SK-N-MC (cell line): ENCODE data around the gene PSMD10.

Experiments
- DNase-seq: peaks from one replicate; pipeline ENCODE4 v3.0.0-alpha.2; 2011; ENCODE audit warnings: low read depth, low spot score
- H3K27ac ChIP-seq: fragments of 200-600 bp; sonication (generic); 2 replicates; pipeline ENCODE4 v1.5.1; 2016; ENCODE audit warnings: mixed run types
- H3K36me3 ChIP-seq: fragments of 200-600 bp; sonication (generic); 2 replicates; pipeline ENCODE4 v1.6.1; 2017; ENCODE audit warnings: antibody characterized with exemption, low read length, mixed read lengths; ENCODE audit not compliant: insufficient read depth
- H3K4me3 ChIP-seq: fragments of 200-600 bp; sonication (generic); 2 replicates; pipeline ENCODE4 v1.5.1; 2016
- H3K9ac ChIP-seq: fragments of 200-600 bp; sonication (generic); 2 replicates; pipeline ENCODE4 v1.8.0; 2017; ENCODE audit warnings: mixed run types, mixed read lengths; ENCODE audit not compliant: insufficient read length
- H3K9me3 ChIP-seq: fragments of 200-600 bp; sonication (generic); 2 replicates; pipeline ENCODE4 v1.6.1; 2017; ENCODE audit warnings: low read depth, mild to moderate bottlenecking, antibody characterized with exemption, low read length, moderate library complexity, mixed read lengths
- EZH2 ChIP-seq: fragments of 200-600 bp; sonication (generic); IDR thresholded peaks from one replicate; pipeline ENCODE4 v1.6.1; 2017; ENCODE audit warnings: antibody characterized with exemption
- FOXP2 ChIP-seq: optimal IDR thresholded peaks from 2 replicates; pipeline ENCODE3; 2011; ENCODE audit warnings: mild to moderate bottlenecking, moderate library complexity; ENCODE audit not compliant: insufficient read depth; ENCODE audit errors: extremely low read length, control extremely low read depth
- POLR2AphosphoS5 ChIP-seq: IDR thresholded peaks from 2 replicates; pipeline ENCODE4 v1.6.1; 2012; ENCODE audit warnings: mild to moderate bottlenecking, low read depth, low read length, borderline replicate concordance

The PSMD10 gene

GRCh38 chrX:108090491-108091263 is 665 bp downstream of the PSMD10 start:
- no peak for TF ChIP-seq EZH2
- TF ChIP-seq FOXP2: no peak
- no peak for TF ChIP-seq POLR2AphosphoS5
- DNase-seq: no peak
- H3K27ac ChIP-seq: peak overlapping the region; percentile 34; the same call in 1 of the 2 replicates

GRCh38 chrX:108088511-108088910 is 2.8 kb downstream of the PSMD10 start:
- Histone ChIP-seq H3K9ac (no peak overlapping the region), H3K27ac (no peak overlapping the region), H3K9me3 (no peaks in the 10 kb centered on the region), H3K4me3 (no peak overlapping the region), H3K36me3 (peaks cover 12% of the 10 kb centered on the region; the same call in 1 of the 2 replicates)
- TF ChIP-seq POLR2AphosphoS5 (no peak), FOXP2 (no peak), EZH2 (no peak)
- DNase-seq: no peak

More at GRCh38 chrX:108090491-108091263, 665 bp downstream of the PSMD10 start:
- Histone ChIP-seq H3K4me3 (peak overlapping the region; percentile 80), H3K9me3 (no peaks in the 10 kb centered on the region), H3K36me3 (peaks cover 7% of the 10 kb centered on the region; the same call in 1 of the 2 replicates), H3K9ac (peak overlapping the region; percentile 83)

GRCh38 chrX:108087792-108088191 is 3.5 kb downstream of the PSMD10 start:
- no peak overlapping the region for H3K4me3 ChIP-seq
- no peak for DNase-seq
- H3K9ac ChIP-seq: no peak overlapping the region
- H3K9me3 ChIP-seq: no peaks in the 10 kb centered on the region
- H3K36me3 ChIP-seq: peaks cover 12% of the 10 kb centered on the region; the same call in 1 of the 2 replicates
- TF ChIP-seq POLR2AphosphoS5: no peak
- no peak for TF ChIP-seq FOXP2
- TF ChIP-seq EZH2: no peak
- H3K27ac ChIP-seq: no peak overlapping the region

- H3K27ac ChIP-seq: no peak overlapping the region
- H3K9ac ChIP-seq: no peak overlapping the region
- no peak overlapping the region for H3K4me3 ChIP-seq
- no peaks in the 10 kb centered on the region for H3K9me3 ChIP-seq
- peaks cover 5% of the 10 kb centered on the region; the same call in 1 of the 2 replicates for H3K36me3 ChIP-seq
- TF ChIP-seq FOXP2: no peak
- no peak for TF ChIP-seq POLR2AphosphoS5
- no peak for TF ChIP-seq EZH2
- DNase-seq: no peak
Measured at GRCh38 chrX:108081110-108081509, 10.2 kb downstream of the PSMD10 start.

- no peaks in the 10 kb centered on the region for H3K36me3 ChIP-seq
- TF ChIP-seq EZH2 (no peak), POLR2AphosphoS5 (no peak), FOXP2 (no peak)
- no peaks in the 10 kb centered on the region for H3K9me3 ChIP-seq
- H3K9ac ChIP-seq: no peak overlapping the region
- DNase-seq: no peak
- no peak overlapping the region for H3K4me3 ChIP-seq
- no peak overlapping the region for H3K27ac ChIP-seq
Measured at GRCh38 chrX:108072746-108073145, 18.6 kb downstream of the PSMD10 start.

GRCh38 chrX:108071578-108071977 is 19.8 kb downstream of the PSMD10 start:
- Histone ChIP-seq H3K27ac (no peak overlapping the region), H3K9me3 (no peaks in the 10 kb centered on the region), H3K9ac (no peak overlapping the region), H3K36me3 (no peaks in the 10 kb centered on the region), H3K4me3 (no peak overlapping the region)
- no peak for DNase-seq
- no peak for TF ChIP-seq POLR2AphosphoS5
- TF ChIP-seq EZH2: no peak

GRCh38 chrX:108070891-108071290 is 20.5 kb downstream of the PSMD10 start:
- TF ChIP-seq POLR2AphosphoS5 (no peak), EZH2 (no peak), FOXP2 (no peak)
- Histone ChIP-seq H3K27ac (no peak overlapping the region), H3K9ac (no peak overlapping the region), H3K36me3 (no peaks in the 10 kb centered on the region), H3K4me3 (no peak overlapping the region), H3K9me3 (no peaks in the 10 kb centered on the region)
- DNase-seq: no peak

- no peak overlapping the region for H3K27ac ChIP-seq
- no peaks in the 10 kb centered on the region for H3K9me3 ChIP-seq
- H3K36me3 ChIP-seq: no peaks in the 10 kb centered on the region
- H3K9ac ChIP-seq: no peak overlapping the region
- H3K4me3 ChIP-seq: no peak overlapping the region
- TF ChIP-seq FOXP2 (no peak), POLR2AphosphoS5 (no peak), EZH2 (no peak)
- no peak for DNase-seq
Measured at GRCh38 chrX:108068121-108068520, 23.2 kb downstream of the PSMD10 start.

GRCh38 chrX:108064613-108065012 is 26.7 kb downstream of the PSMD10 start:
- no peaks in the 10 kb centered on the region for H3K36me3 ChIP-seq
- TF ChIP-seq EZH2 (no peak), FOXP2 (no peak), POLR2AphosphoS5 (no peak)
- H3K9me3 ChIP-seq: no peaks in the 10 kb centered on the region
- no peak overlapping the region for H3K9ac ChIP-seq
- no peak overlapping the region for H3K4me3 ChIP-seq
- no peak for DNase-seq
- no peak overlapping the region for H3K27ac ChIP-seq
